ENCODE measurements around the gene EFEMP2. TPM values are rescaled to one million over a fixed set of nuclear protein-coding genes. Genes with fewer than 3 reads are reported as not detected.

EFEMP2 gene
- total RNA-seq, 4 donors from 2014 or later: 3.6 to 29.0 (median 10.2) TPM

DNA sequence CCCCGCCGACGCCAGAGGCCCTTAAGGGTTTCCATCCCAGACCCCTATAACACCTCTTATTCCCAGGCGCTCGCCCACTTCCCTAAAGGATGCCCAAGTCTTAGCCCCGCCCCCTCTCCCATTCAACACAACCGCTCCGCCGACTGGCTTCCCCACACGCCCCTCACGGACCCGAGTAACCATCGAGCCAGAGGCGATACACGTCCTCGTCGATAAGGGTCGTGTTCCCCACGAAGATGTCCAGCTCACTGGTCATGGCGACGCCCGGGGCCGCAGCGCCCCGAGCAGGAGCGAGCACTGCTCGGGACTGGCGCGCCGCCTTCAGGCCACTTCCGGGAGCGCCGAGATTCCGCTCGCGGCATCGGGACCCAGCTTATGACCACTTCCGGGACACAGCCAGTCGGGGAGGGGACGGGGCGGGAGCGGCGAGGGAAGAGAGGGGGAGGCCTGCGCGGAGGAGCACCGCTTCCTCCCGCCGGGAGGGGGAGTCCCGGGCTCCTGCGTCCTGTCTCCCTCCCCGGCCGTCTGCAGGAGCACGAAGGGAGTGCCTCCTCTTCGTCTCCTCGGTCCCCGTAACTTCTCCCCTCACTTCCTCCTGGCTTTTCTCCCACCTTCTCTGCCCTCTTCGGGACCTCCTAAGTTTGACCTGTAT is 15.7 kb upstream of the EFEMP2 start, which contains the start of gene FIBP:
Gene FIBP, minus strand, starts transcription at position 309 of the 652 bp plus-strand sequence. Its CDS starts 53 bp downstream, at position 256.
- no peaks in the 10 kb centered on the region for H3K27me3 ChIP-seq
- peaks cover 0 to 49% (median 11%) of the 10 kb centered on the region in 3 donors for H3K36me3 ChIP-seq
- 0% methylated on average over 7 to 11 of the region's 57 CpGs for WGBS, 2 donors
- DNase-seq: peak; percentile 88
- peaks cover 42 to 79% (median 46%) of the 10 kb centered on the region in 3 donors for H3K4me1 ChIP-seq
- no peaks in the 10 kb centered on the region for H3K9me3 ChIP-seq
- intact Hi-C loops (cut with DNase I): no loop called here
- peak within 1 kb of the TSS; percentile 93 to 98 (median 97) for H3K27ac ChIP-seq
- H3K4me3 ChIP-seq: peak within 1 kb of the TSS; percentile 56 to 90 (median 83)
- peak in 3 of 4 donors; percentile 59 to 94 (median 81) for TF ChIP-seq POLR2A (IDR thresholded peaks at IDR 0.05)
- TF ChIP-seq, protein P1, sequence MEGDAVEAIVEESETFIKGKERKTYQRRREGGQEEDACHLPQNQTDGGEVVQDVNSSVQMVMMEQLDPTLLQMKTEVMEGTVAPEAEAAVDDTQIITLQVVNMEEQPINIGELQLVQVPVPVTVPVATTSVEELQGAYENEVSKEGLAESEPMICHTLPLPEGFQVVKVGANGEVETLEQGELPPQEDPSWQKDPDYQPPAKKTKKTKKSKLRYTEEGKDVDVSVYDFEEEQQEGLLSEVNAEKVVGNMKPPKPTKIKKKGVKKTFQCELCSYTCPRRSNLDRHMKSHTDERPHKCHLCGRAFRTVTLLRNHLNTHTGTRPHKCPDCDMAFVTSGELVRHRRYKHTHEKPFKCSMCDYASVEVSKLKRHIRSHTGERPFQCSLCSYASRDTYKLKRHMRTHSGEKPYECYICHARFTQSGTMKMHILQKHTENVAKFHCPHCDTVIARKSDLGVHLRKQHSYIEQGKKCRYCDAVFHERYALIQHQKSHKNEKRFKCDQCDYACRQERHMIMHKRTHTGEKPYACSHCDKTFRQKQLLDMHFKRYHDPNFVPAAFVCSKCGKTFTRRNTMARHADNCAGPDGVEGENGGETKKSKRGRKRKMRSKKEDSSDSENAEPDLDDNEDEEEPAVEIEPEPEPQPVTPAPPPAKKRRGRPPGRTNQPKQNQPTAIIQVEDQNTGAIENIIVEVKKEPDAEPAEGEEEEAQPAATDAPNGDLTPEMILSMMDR (IDR thresholded peaks at IDR 0.05): peak; percentile 71 to 97 (median 94)

DNA sequence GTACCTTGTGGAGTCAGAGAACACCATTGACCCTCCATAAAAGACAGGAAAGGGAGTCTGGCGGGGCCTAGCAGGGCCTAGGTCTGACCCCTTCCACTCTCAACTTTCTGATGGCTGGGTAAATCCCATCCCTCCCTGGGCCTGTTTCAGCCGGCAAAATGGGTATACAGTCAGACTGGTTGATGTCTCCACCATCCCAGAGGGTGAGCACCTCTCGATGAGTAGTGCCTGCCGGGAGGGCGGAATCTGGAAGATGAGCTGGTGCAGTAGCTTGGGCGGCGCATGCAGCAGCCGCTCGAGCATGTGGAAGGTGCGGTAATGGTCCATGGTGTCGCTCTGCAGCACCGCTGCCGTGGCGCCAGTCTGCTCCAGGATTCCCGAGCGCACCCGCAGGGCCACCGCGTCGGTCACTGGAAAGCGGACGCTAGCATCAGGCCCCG is 15.1 kb upstream of the EFEMP2 start:
- Histone ChIP-seq H3K4me3 (peak overlapping the region; percentile 56 to 90 (median 83)), H3K9me3 (no peaks in the 10 kb centered on the region), H3K27me3 (no peaks in the 10 kb centered on the region), H3K27ac (peak overlapping the region; percentile 93 to 98 (median 97)), H3K4me1 (peaks cover 37 to 74% (median 40%) of the 10 kb centered on the region in 3 donors), H3K36me3 (peaks cover 0 to 52% (median 11%) of the 10 kb centered on the region in 3 donors)
- 3 to 50% methylated on average over 1 to 6 of the region's 23 CpGs for WGBS, 2 donors
- intact Hi-C loops (cut with DNase I): no loop called here
- no peak for DNase-seq
- TF ChIP-seq, protein P1 (IDR thresholded peaks at IDR 0.05): no peak
- no peak for TF ChIP-seq POLR2A (IDR thresholded peaks at IDR 0.05)

DNA sequence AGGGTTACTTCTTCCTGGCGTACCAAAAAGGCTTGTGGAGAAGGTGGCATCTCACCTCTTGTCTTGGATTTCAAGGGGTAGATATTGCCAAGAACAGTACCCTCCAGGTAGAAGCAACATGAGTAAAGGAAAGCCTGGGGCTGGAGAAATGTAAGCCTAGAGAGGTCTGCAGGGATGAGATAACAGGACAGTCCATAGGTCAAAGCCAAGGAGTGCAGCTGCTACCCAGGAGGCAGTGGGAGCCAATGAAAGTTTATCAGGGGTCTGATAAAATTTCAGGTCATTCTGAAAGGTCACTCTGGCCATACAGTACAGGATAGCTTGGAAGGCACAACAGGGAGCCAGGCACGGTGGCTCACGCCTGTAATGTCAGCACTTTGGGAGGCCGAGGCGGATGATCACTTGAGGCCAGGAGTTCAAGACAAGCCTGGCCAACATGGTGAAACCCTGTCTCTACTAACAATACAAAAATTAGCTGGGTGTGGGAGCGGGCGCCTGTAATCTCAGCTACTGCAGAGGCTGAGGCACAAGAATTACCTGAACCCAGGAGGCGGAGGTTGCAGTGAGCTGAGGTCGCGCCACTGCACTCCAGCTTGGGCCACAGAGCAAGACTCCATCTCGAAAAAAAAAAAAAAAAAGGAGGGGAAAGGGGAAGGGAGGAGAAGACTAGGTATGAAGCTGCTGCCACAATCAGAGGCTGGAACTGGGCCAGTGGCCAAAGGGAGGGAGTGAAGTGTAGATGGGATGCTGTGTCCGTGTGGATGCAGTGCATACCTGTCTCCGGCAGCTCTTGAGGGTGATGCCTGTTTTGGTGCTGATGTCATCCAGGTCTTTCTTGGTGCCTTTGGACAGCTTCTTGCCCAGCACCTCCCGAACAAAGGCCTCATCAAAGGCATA is 14.5 kb upstream of the EFEMP2 start:
- Histone ChIP-seq H3K27me3 (no peaks in the 10 kb centered on the region), H3K36me3 (peaks cover 0 to 52% (median 11%) of the 10 kb centered on the region in 3 donors), H3K4me3 (peak overlapping the region in 3 of 4 donors; percentile 83 to 90 (median 83)), H3K9me3 (no peaks in the 10 kb centered on the region), H3K4me1 (peaks cover 30 to 67% (median 34%) of the 10 kb centered on the region in 3 donors), H3K27ac (peak overlapping the region; percentile 93 to 98 (median 97))
- intact Hi-C loops (cut with DNase I): no loop called here
- no peak for TF ChIP-seq POLR2A (IDR thresholded peaks at IDR 0.05)
- TF ChIP-seq, protein P1 (IDR thresholded peaks at IDR 0.05): no peak
- WGBS, 2 donors: 73 to 81% methylated on average over 8 to 14 of the region's 14 CpGs
- no peak for DNase-seq

DNA sequence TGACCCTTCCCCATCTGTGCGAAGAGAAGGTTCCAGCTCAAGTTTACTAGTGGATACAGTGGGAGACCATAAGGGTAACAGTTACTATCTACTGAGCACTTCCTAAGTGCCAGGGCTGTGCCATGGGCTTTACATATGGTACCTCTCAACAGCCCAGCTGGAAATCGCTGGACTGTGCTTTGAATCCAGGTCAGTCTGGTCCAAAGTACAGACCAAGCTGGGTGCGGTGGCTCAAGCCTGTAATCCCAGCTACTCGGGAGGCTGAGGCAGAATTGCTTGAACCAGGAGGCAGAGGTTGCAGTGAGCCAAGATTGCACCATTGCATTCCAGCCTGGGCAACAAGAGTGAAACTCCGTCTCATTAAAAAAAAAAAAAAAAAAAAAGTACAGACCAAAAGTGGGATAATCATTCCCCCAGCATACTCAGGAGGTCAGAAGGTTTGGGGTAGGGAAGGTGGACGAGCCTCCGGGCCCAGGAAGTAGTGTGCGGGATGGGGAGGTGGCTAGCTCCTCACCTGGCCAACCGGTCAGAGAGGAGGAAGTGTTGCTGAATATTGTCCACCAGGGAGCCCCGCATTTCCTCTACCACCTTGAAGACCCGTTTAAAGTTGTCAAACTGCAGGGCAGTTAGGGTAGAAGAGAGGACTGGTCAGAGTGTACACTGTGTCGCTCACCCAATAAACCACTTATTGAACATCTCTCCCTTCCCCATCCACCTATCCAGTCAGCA is 13.4 kb upstream of the EFEMP2 start:
- intact Hi-C loops (cut with DNase I): no loop called here
- Histone ChIP-seq H3K4me1 (peaks cover 19 to 56% (median 23%) of the 10 kb centered on the region in 3 donors), H3K27me3 (no peaks in the 10 kb centered on the region), H3K36me3 (peaks cover 0 to 53% (median 11%) of the 10 kb centered on the region in 3 donors), H3K9me3 (no peaks in the 10 kb centered on the region), H3K4me3 (no peak overlapping the region), H3K27ac (no peak overlapping the region)
- WGBS, 2 donors: 86 to 87% methylated on average over 8 to 11 of the region's 12 CpGs
- TF ChIP-seq POLR2A (IDR thresholded peaks at IDR 0.05): no peak
- TF ChIP-seq, protein P1 (IDR thresholded peaks at IDR 0.05): peak in 1 of 6 experiments; percentile 7
- DNase-seq: no peak

Measured in esophagus squamous epithelium (tissue), 5 donors.